GM12878 (cell line): ENCODE data around the gene ERI2. TPM values are rescaled to one million over a fixed set of nuclear protein-coding genes. Genes with fewer than 3 reads are reported as not detected.

Source experiments
- ATAC-seq: fragments of 200-7000 bp; cut with Tn5 transposase; 3 replicates; pipeline ENCODE4 v1.9.1; 2020; ENCODE audit warnings: mild to moderate bottlenecking, moderate library complexity
- BruUV-seq: library from RNA; stranded (reverse); fragments of 400-500 nt; replicated peaks from 2 replicates; lab custom pipeline; 2021; lab: Mats Ljungman, UMichigan
- CTCF ChIA-PET: fragments of 300-600 bp; sonication (Branson Sonifier 250); formaldehyde crosslinking; extraction: SDS; loops from one replicate; lab custom pipeline; 2021; ENCODE audit warnings: inconsistent platforms; lab: Yijun Ruan, JAX
- POLR2A ChIA-PET: fragments of 350-600 bp; formaldehyde crosslinking; extraction: SDS; loops from one replicate; lab custom pipeline; 2021; ENCODE audit warnings: inconsistent platforms; lab: Charles Lee
- RAD21 ChIA-PET: fragments of 300-600 bp; sonication (Branson Sonifier 250); formaldehyde crosslinking; loops from one replicate; lab custom pipeline; 2023; ENCODE audit warnings: antibody characterized with exemption; ENCODE audit not compliant: unreplicated experiment; lab: Charles Lee
- SMC1A ChIA-PET: fragments of 300-600 bp; sonication (Branson Sonifier 250); formaldehyde crosslinking; loops from one replicate; lab custom pipeline; 2023; ENCODE audit not compliant: unreplicated experiment, uncharacterized antibody; lab: Charles Lee
- DNase-seq: peaks from one replicate; pipeline ENCODE4 v3.0.0-alpha.2; 2011; ENCODE audit warnings: low read depth, low spot score
- FAIRE-seq: peaks from 3 replicates; lab custom pipeline; 2011; peaks lifted over from hg19 to GRCh38; lab: Jason Lieb, UNC
- H2AFZ ChIP-seq: 2 replicates; pipeline ENCODE4 v1.6.0; 2011; ENCODE audit warnings: low read depth, low read length, control low read depth; ENCODE audit not compliant: control insufficient read depth
- H3K27ac ChIP-seq: 2 replicates; pipeline ENCODE4 v1.5.1; 2011; ENCODE audit warnings: control low read depth; ENCODE audit not compliant: control insufficient read depth, insufficient read depth
- H3K27me3 ChIP-seq, 2 experiments: replicated peaks in 1 of 2; 2 replicates each; pipeline versions ENCODE4 v1.6.0 to v1.6.1; 2011; ENCODE audit warnings: low read length in 1 of 2; ENCODE audit not compliant: control insufficient read depth in 2 of 2, insufficient read depth in 2 of 2
- H3K36me3 ChIP-seq, 2 experiments: 2 replicates each; pipeline ENCODE4 v1.5.1; 2011; ENCODE audit warnings: low read length in 1 of 2; ENCODE audit not compliant: control insufficient read depth in 2 of 2, insufficient read depth in 2 of 2
- H3K4me1 ChIP-seq: 2 replicates; pipeline ENCODE4 v1.6.1; 2011; ENCODE audit warnings: mild to moderate bottlenecking, low read length, moderate library complexity, mixed read lengths; ENCODE audit not compliant: control insufficient read depth, insufficient read depth
- H3K4me2 ChIP-seq: 2 replicates; pipeline ENCODE4 v1.6.0; 2011; ENCODE audit warnings: control low read depth; ENCODE audit not compliant: control insufficient read depth, insufficient read depth
- H3K4me3 ChIP-seq: fragments of 200-600 bp; sonication (generic); 2 replicates; pipeline ENCODE4 v1.5.1; 2016
- H3K79me2 ChIP-seq: 2 replicates; pipeline ENCODE4 v1.6.0; 2011; ENCODE audit warnings: low read length; ENCODE audit not compliant: control insufficient read depth, insufficient read depth
- H3K9ac ChIP-seq: 2 replicates; pipeline ENCODE4 v1.8.0; 2011; ENCODE audit warnings: low read length, control low read depth, mixed read lengths; ENCODE audit not compliant: control insufficient read depth, insufficient read depth
- H3K9me3 ChIP-seq: replicated peaks from 3 replicates; pipeline ENCODE4 v1.5.1; 2011; ENCODE audit warnings: mild to moderate bottlenecking, low read length; ENCODE audit not compliant: control insufficient read depth, insufficient read depth
- H4K20me1 ChIP-seq: 2 replicates; pipeline ENCODE4 v1.6.0; 2011; ENCODE audit not compliant: control insufficient read depth, insufficient read depth
- BMI1 ChIP-seq: fragments of 450-650 bp; IDR thresholded peaks from 2 replicates; pipeline ENCODE4 v1.6.1; 2016; ENCODE audit warnings: mild to moderate bottlenecking, moderate library complexity, borderline replicate concordance
- DPF2 ChIP-seq: fragments of 450-650 bp; IDR thresholded peaks from 2 replicates; pipeline ENCODE4 v1.6.1; 2017; ENCODE audit warnings: mild to moderate bottlenecking
- GATAD2B ChIP-seq: fragments of 450-650 bp; conservative IDR thresholded peaks from 2 replicates; pipeline ENCODE4 v1.6.1; 2017; ENCODE audit warnings: low read depth, mild to moderate bottlenecking, moderate library complexity
- HDGF ChIP-seq: fragments of 450-650 bp; IDR thresholded peaks from 2 replicates; pipeline ENCODE4 v1.6.1; 2016; ENCODE audit warnings: antibody characterized with exemption
- IKZF2 ChIP-seq, 2 experiments: fragments of 450-650 bp; IDR thresholded peaks; 2 replicates each; pipeline ENCODE4 v1.6.1; 2017; ENCODE audit warnings: mild to moderate bottlenecking in 2 of 2, moderate library complexity in 2 of 2
- MTA2 ChIP-seq: fragments of 450-650 bp; IDR thresholded peaks from 2 replicates; pipeline ENCODE4 v1.6.1; 2016; ENCODE audit warnings: low read depth, mild to moderate bottlenecking, moderate library complexity
- NR2C1 ChIP-seq: fragments of 450-650 bp; IDR thresholded peaks from 2 replicates; pipeline ENCODE4 v1.6.1; 2017; ENCODE audit warnings: antibody characterized with exemption, mild to moderate bottlenecking, moderate library complexity
- RAD51 ChIP-seq: fragments of 450-650 bp; IDR thresholded peaks from 2 replicates; pipeline ENCODE4 v1.6.1; 2016; ENCODE audit warnings: moderate library complexity, mild to moderate bottlenecking, inconsistent platforms
- RELA ChIP-seq: fragments of 450-650 bp; IDR thresholded peaks from 2 replicates; pipeline ENCODE4 v1.8.0; 2014; ENCODE audit warnings: borderline replicate concordance; ENCODE audit not compliant: partially characterized antibody
- RUNX3 ChIP-seq: IDR thresholded peaks from 2 replicates; pipeline ENCODE4 v1.6.1; 2012; ENCODE audit warnings: low read length, inconsistent platforms
- SP1 ChIP-seq: IDR thresholded peaks from one replicate; pipeline ENCODE4 v1.6.1; 2011; ENCODE audit warnings: low read depth, low read length
- STAT1 ChIP-seq: fragments of 450-650 bp; conservative IDR thresholded peaks from 2 replicates; pipeline ENCODE4 v1.6.1; 2014; ENCODE audit warnings: antibody characterized with exemption, mild to moderate bottlenecking
- WGBS: methylation state at CpG from one replicate; pipeline ENCODE4 v1.1.6; 2016; ENCODE audit warnings: low lambda C conversion rate; ENCODE audit not compliant: insufficient replicate concordance, insufficient coverage; ENCODE audit errors: missing lambda C conversion rate; 5-methylcytosine and 5-hydroxymethylcytosine counted together
- in situ Hi-C: fragments of 300-500 bp; cut with MboI; formaldehyde crosslinking; loops from 9 replicates; pipeline ENCODE4 v1.14.3; 2018; ENCODE audit warnings: mixed read lengths
- intact Hi-C: fragments of 100-400 bp; cut with micrococcal nuclease; formaldehyde crosslinking; loops from one replicate; pipeline ENCODE4 v1.14.2; 2022; ENCODE audit not compliant: unreplicated experiment
- polyA plus RNA-seq, 11 experiments: library from polyadenylated mRNA; depleted of rRNA in 4 of 11; unstranded in 6 of 11; stranded (reverse) in 5 of 11; fragments of >200 nt; fragmentation: Nextera tagmentation in 4 of 11; fragmentation: Illumina TruSeq in 1 of 11; extraction: Ambion mirVana in 4 of 11; extraction: Trizol in 1 of 11; gene quantifications; 1 replicate in 1 of 11; 2 replicates in 10 of 11; pipeline versions ENCODE4 v1.2.1 to v1.2.3, GENCODE V29; 2011 to 2016; ENCODE audit warnings: inconsistent platforms in 2 of 11, missing spikeins in 2 of 11, low read depth in 1 of 11
- total RNA-seq, 4 experiments: library from RNA; depleted of rRNA in 3 of 4; stranded (reverse); fragments of >200 nt in 3 of 4; fragmentation: Illumina TruSeq in 1 of 4; extraction: Trizol in 1 of 4; gene quantifications; 2 replicates each; pipeline versions ENCODE4 v1.2.1 to v1.2.3, GENCODE V29; 2013 to 2021
- TF ChIP-seq, protein P1 (sequence below): fragments of 450-650 bp; IDR thresholded peaks from 2 replicates; pipeline ENCODE4 v1.6.1; 2017; ENCODE audit warnings: borderline replicate concordance
- TF ChIP-seq, protein P2 (sequence below): IDR thresholded peaks from 2 replicates; pipeline ENCODE4 v1.6.1; 2012; ENCODE audit warnings: low read depth, low read length, improper control_type of control experiment
- TF ChIP-seq, protein P3 (sequence below): IDR thresholded peaks from 2 replicates; pipeline ENCODE4 v1.6.1; 2012; ENCODE audit warnings: improper control_type of control experiment, low read depth, low read length; ENCODE audit not compliant: insufficient replicate concordance

ERI2 gene
- total and polyA plus RNA-seq, 10 of the 15 experiments (the other 5 are each of a cell fraction or from before 2014, with no cell fraction given): 7.7 to 35.5 (median 19.2) TPM

DNA sequence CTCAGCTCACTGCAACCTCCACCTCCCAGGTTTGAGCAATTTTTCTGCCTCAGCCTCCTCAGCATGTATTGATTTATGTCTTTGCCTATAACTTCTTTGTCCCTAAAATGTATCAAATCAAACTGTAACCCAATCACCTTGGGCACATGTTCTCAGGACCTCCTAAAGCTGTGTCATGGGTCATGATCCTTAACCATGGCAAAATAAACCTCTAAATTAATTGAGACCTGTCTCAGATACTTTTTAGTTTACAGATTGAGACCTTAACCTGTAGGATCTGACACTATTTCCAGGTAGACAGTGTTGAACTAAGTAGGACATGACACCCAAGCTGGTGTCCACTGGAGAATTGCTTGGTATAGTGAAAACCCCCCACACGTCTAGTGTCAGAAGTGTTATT, 45.1 kb downstream of the ERI2 start (continued):
- TF ChIP-seq, protein P1, sequence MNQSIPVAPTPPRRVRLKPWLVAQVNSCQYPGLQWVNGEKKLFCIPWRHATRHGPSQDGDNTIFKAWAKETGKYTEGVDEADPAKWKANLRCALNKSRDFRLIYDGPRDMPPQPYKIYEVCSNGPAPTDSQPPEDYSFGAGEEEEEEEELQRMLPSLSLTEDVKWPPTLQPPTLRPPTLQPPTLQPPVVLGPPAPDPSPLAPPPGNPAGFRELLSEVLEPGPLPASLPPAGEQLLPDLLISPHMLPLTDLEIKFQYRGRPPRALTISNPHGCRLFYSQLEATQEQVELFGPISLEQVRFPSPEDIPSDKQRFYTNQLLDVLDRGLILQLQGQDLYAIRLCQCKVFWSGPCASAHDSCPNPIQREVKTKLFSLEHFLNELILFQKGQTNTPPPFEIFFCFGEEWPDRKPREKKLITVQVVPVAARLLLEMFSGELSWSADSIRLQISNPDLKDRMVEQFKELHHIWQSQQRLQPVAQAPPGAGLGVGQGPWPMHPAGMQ: no peak
- no peak for TF ChIP-seq RAD51
- no peak for TF ChIP-seq IKZF2 (IDR thresholded peaks at IDR 0.05)
- no peak for TF ChIP-seq STAT1
- no peak for TF ChIP-seq MTA2

DNA sequence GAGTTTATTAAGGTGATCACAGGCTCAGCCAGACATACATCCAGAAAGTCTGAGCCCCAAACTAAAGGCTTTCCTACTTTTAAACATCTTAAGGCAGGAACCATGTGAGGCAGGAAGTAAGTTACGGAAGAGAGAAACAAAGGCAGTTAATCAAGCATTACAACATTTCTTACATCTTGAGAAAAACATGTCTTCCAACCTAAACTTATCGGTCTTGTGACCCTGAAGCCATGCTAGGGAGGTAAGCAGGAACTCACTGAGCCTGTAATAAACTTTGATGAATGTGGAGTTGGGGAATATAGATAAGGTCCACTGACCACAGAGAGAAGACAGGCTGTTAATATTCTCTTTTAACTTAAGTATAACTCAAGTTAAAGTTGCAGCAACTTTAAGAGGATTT, 45.9 kb downstream of the ERI2 start:
- no peaks in the 10 kb centered on the region for H4K20me1 ChIP-seq
- H3K4me3 ChIP-seq: no peak overlapping the region
- no peaks in the 10 kb centered on the region for H3K79me2 ChIP-seq
- FAIRE-seq: no peak
- SMC1A ChIA-PET: interaction anchor here (0.9 kb wide), 1 partner anchor 16 kb away, joined by 3 read pairs; no protein-coding TSS in a partner anchor
- no peak for TF ChIP-seq HDGF
- no peak for TF ChIP-seq RUNX3
- TF ChIP-seq, protein P2, sequence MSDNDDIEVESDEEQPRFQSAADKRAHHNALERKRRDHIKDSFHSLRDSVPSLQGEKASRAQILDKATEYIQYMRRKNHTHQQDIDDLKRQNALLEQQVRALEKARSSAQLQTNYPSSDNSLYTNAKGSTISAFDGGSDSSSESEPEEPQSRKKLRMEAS: no peak
- no peak for TF ChIP-seq NR2C1
- TF ChIP-seq, protein P3, sequence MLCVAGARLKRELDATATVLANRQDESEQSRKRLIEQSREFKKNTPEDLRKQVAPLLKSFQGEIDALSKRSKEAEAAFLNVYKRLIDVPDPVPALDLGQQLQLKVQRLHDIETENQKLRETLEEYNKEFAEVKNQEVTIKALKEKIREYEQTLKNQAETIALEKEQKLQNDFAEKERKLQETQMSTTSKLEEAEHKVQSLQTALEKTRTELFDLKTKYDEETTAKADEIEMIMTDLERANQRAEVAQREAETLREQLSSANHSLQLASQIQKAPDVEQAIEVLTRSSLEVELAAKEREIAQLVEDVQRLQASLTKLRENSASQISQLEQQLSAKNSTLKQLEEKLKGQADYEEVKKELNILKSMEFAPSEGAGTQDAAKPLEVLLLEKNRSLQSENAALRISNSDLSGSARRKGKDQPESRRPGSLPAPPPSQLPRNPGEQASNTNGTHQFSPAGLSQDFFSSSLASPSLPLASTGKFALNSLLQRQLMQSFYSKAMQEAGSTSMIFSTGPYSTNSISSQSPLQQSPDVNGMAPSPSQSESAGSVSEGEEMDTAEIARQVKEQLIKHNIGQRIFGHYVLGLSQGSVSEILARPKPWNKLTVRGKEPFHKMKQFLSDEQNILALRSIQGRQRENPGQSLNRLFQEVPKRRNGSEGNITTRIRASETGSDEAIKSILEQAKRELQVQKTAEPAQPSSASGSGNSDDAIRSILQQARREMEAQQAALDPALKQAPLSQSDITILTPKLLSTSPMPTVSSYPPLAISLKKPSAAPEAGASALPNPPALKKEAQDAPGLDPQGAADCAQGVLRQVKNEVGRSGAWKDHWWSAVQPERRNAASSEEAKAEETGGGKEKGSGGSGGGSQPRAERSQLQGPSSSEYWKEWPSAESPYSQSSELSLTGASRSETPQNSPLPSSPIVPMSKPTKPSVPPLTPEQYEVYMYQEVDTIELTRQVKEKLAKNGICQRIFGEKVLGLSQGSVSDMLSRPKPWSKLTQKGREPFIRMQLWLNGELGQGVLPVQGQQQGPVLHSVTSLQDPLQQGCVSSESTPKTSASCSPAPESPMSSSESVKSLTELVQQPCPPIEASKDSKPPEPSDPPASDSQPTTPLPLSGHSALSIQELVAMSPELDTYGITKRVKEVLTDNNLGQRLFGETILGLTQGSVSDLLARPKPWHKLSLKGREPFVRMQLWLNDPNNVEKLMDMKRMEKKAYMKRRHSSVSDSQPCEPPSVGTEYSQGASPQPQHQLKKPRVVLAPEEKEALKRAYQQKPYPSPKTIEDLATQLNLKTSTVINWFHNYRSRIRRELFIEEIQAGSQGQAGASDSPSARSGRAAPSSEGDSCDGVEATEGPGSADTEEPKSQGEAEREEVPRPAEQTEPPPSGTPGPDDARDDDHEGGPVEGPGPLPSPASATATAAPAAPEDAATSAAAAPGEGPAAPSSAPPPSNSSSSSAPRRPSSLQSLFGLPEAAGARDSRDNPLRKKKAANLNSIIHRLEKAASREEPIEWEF: no peak
- TF ChIP-seq RELA: no peak
- no peak for TF ChIP-seq BMI1
- TF ChIP-seq GATAD2B: no peak
- TF ChIP-seq SP1: no peak
- TF ChIP-seq DPF2: no peak
- TF ChIP-seq, all 136 proteins: peak for 0
- 66% methylated on average over 2 of the region's 2 CpGs for WGBS
- intact Hi-C loops (no loop called here), in situ Hi-C loops (no loop called here)
- POLR2A ChIA-PET: no interaction called here
- Histone ChIP-seq H3K4me2 (no peak overlapping the region), H3K27ac (no peak overlapping the region), H3K36me3 (no peaks in the 10 kb centered on the region), H3K9me3 (peaks cover 2% of the 10 kb centered on the region; the same call in 1 of the 3 replicates), H2AFZ (no peak overlapping the region), H3K4me1 (peaks cover 2% of the 10 kb centered on the region; the same call in 1 of the 2 replicates), H3K9ac (no peak overlapping the region), H3K27me3 (no peaks in the 10 kb centered on the region)
- DNase-seq (no peak), ATAC-seq (no peak)
- CTCF ChIA-PET: interaction anchor here (0.6 kb wide), 1 partner anchor 1652 kb away, joined by 7 read pairs; no protein-coding TSS in a partner anchor
- RAD21 ChIA-PET: no interaction called here
- no TSS peak for BruUV-seq
